HG03565 (cell line): ENCODE data around the gene RPL6.
"Not testable (repeated sequence)": the region's sequence is repeated elsewhere in the genome, so short reads cannot be mapped to it uniquely, and the experiment has no call there.

Source experiments
- ATAC-seq: cut with Tn5 transposase; IDR thresholded peaks from one replicate; pipeline ENCODE4 v1.9.1; 2021; ENCODE audit warnings: mild to moderate bottlenecking, moderate library complexity; ENCODE audit not compliant: unreplicated experiment

The RPL6 gene

GRCh38 chr12:112420740-112421139 lies 11.3 kb upstream of the RPL6 start:
- no peak for ATAC-seq

DNA sequence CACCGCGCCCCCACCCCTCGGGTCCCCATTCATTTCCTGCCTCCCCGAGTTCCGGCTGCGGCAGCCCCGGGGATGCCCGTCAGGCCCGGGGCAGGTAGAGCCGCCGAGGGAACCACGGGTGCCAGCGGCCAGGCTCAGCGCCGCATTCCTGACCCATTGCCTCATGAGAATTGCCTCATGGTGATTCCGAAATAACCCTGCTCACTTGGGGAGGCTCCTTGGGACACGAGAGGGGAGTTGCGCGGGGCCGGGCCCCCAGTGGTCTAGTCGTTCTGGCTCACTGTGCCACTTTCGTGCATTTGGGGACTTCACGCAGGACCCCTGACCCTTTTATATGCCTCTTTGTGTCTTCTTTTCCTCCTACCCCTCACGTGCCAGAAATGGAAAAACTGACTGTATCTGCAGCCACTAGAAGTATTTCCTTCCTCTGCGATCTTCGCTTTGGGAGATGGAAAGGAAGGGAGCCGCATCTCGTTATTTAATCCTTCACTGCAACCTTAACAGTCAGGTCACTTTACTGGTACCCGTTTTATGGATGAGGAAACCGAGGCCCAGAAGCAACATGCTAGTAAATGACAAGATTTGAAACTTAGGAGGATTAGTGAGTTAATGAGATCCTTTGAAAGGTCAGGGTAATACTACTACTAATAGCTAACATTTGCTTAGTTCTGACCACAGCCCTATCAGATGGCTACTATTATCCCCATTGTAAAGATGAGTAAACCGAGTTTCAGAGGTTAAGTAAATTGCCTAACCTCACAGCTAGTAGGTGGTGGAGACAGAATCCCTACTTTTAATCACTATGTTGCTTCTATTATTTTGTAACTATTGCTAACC lies 10.1 kb upstream of the RPL6 start:
- ATAC-seq, result no peak

DNA sequence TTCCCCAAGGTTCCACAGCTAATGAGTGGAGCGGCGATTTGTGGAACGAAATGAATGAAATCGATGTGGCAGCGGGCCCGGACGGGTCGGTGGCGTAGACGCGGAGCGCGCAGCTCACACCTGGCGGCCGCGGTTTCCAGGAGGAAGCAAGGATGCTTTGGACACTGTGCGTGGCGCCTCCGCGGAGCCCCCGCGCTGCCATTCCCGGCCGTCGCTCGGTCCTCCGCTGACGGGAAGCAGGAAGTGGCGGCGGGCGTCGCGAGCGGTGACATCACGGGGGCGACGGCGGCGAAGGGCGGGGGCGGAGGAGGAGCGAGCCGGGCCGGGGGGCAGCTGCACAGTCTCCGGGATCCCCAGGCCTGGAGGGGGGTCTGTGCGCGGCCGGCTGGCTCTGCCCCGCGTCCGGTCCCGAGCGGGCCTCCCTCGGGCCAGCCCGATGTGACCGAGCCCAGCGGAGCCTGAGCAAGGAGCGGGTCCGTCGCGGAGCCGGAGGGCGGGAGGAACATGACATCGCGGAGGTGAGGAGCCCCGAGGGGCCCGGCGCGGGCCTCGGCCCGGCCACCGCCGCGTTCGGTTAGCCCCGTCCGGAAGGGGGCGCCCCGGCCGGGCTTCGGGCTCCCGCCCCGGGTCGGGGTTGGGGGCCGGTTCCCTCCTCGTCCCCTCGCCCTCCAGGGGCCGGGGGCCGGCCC lies 9.3 kb upstream of the RPL6 start, which contains the start of gene PTPN11:
PTPN11 (plus strand) TSS at position 340 of the 689 bp plus-strand sequence; CDS start at position 505, 165 bp downstream.
- ATAC-seq, result peak; percentile 51

GRCh38 chr12:112418273-112418607 lies 8.8 kb upstream of the RPL6 start:
- ATAC-seq, result no peak

DNA sequence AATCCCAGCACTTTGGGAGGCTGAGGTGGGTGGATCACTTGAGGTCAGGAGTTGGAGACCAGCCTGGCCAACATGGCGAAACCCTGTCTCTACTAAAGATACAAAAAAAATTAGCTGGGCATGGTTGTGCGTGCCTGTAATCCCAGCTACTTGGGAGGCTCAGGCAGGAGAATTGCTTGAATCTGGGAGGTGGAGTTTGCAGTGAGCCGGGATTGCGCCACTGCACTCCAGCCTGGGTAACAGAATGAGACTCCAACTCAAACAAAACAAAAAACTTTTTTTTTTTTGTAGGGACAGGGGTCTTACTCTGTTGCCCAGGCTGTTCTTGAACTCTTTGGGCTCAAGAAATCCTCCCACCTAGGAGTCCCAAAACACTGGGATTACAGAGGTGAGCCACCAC lies 6.1 kb upstream of the RPL6 start:
- not testable (repeated sequence) for ATAC-seq

- no peak for ATAC-seq
Observed at GRCh38 chr12:112413855-112414625, 4.6 kb upstream of the RPL6 start.

- no peak for ATAC-seq
Observed at GRCh38 chr12:112409906-112410244, 470 bp upstream of the RPL6 start.

DNA sequence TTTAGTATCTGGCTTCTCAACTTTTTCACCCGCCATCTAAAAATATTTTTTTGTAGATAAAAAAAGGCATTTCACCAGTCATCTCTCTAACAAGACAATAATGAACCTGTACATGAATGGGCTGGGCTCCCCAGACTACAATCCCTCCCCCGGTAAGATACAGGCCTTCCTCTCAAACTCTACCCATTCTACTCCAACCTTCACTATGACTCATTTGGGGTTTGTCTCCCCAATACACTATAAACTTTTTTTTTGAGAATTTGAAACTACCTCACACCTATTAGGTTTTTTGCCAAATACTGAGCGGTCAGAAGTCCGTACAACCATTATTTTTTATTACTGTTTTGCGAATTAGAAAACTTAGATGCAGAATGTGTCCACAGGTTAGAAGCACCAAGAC lies 784 bp downstream of the RPL6 start:
- ATAC-seq, result no peak

- not testable (repeated sequence) for ATAC-seq
Observed at GRCh38 chr12:112407683-112408082, 1.7 kb downstream of the RPL6 start.

- ATAC-seq, result no peak
Observed at GRCh38 chr12:112406519-112407488, 2.6 kb downstream of the RPL6 start.

- no peak for ATAC-seq
Observed at GRCh38 chr12:112401903-112402498, 7.4 kb downstream of the RPL6 start.

- ATAC-seq, result no peak
Observed at GRCh38 chr12:112401054-112401453, 8.4 kb downstream of the RPL6 start.

DNA sequence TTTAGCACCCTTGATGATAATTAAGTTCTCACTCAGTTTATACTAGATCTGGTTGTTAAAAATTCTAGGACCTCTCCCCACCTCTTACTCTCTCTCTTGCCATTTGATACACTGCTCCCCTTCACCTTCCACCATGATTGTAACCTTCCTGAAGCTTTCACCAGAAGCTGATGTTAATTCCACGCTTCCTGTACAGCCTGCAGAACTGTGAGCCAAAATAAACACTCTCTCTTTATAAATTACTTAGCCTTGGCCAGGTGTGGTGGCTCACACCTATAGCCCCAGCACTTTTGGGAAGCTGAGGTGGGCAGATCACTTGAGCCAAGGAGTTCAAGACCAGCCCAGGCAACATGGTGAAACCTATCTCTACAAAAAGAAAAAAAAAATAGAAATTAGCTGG lies 16.1 kb downstream of the RPL6 start:
- no peak for ATAC-seq

- ATAC-seq, result not testable (repeated sequence)
Observed at GRCh38 chr12:112389922-112390654, 19.3 kb downstream of the RPL6 start.

DNA sequence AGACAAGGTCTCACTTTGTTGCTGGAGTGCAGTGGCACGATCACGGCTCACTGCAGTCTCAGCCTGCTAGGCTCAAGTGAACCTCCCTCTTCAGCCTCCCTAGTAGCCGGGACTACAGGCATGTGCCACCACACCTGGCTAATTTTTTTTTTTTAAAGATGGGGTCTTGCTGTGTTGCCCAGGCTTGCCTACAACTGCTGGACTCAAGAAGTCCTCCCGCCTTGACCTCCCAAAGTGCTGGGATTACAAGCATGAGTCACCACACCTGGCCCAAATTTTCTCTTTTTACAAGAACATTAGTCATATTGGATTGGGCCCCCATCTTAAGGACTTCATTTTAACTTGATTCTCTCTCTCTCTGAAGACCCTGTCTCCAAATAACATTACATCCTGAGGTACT lies 20.2 kb downstream of the RPL6 start:
- no peak for ATAC-seq

- no peak for ATAC-seq
Observed at GRCh38 chr12:112386726-112387125, 22.7 kb downstream of the RPL6 start.

DNA sequence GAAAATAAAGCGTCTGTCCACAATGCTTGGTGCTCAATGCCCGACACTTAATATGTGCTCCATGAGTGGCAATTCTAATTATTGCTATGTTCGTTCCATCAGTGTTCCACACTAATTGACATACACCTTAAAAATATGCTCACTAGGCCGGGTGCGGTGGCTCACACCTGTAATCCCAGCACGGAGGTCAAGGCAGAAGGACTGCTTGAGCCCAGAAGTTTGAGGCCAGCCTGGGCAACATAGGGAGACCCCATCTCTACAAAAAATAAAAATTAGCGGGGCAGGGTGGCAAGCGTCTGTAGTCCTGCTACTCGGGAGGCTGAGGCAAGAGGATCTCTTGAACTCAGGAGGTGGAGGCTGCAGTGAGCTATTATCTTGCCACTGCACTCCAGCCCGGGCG lies 26.5 kb downstream of the RPL6 start:
- no peak for ATAC-seq

DNA sequence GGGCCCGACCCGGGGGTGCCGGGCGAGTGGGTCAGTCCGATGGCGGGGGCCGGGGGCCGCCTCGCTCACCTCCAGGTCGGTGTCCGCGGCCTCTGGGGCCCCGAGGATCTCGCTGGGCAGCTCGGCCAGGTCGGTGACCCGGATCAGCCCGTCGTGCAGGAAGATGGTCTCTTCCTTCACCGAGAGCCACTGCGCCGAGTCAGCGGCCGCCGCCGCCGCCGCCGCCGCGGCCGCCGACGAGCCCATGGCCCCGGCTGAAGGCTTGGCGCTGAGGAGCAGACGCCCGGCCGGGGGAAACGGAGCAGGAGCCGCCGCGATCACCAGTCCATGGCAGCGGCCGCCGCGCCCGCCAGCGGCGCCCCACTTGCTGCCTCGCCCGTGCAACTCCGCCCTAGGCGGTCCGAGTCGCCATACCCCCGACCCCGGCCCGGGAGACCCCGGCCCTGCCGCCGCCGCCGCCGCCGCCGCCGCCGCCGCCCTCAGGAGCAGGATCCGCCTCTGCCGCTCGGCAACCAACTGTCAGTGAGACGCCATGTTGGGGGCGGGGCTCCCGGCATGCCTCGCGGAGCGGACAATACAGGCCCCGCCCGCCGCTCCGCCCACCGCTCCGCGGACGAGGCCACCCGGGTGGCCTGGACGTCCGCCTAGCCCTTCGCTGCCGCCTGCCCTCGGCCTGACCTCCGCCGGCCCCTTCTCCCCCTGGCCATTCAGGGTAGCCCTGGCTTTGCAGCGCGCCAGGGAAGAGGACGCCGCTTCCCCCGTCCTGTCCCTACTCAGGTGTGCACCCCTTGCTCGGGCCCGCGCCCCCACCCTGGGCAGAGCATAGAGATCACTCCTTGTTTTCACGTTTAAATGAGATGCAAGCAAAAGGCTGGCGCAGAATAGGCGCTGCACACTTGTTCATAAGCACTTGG lies 27.3 kb downstream of the RPL6 start, which contains the start of gene HECTD4:
HECTD4 (minus strand) TSS at position 549 of the 914 bp plus-strand sequence; CDS start at position 246, 303 bp downstream.
- ATAC-seq, result peak; percentile 73
